A549 (cell line): Measurements from ENCODE around the gene KLF16. TPM values are rescaled to one million over a fixed set of nuclear protein-coding genes. Genes with fewer than 3 reads are reported as not detected.
A peak's percentile ranks its signal among the peaks of the same experiment; 100 is the strongest.

Experiments
- ATAC-seq, 2 experiments: fragments of 200-7000 bp in 1 of 2; fragments of >200 bp in 1 of 2; cut with Nextera tagmentation in 1 of 2; cut with Tn5 transposase in 1 of 2; 3 replicates each; pipeline versions ENCODE4 v1.8.0 to v1.9.1; 2018 to 2020; ENCODE audit warnings: mild to moderate bottlenecking in 1 of 2, moderate library complexity in 1 of 2
- CTCF ChIA-PET: fragments of 300-600 bp; sonication (Branson Sonifier 250); formaldehyde crosslinking; extraction: SDS; loops from one replicate; lab custom pipeline; 2021; ENCODE audit warnings: antibody characterized with exemption, inconsistent platforms; lab: Yijun Ruan, JAX
- POLR2A ChIA-PET: fragments of 350-600 bp; formaldehyde crosslinking; extraction: SDS; loops from one replicate; lab custom pipeline; 2021; ENCODE audit warnings: antibody characterized with exemption, inconsistent platforms; lab: Yijun Ruan, JAX
- DNase-seq, 2 experiments: peaks; one replicate each; pipeline versions ENCODE4 v3.0.0 to v3.0.0-alpha.2; 2011 to 2016; ENCODE audit warnings: low read depth in 1 of 2, low spot score in 1 of 2
- FAIRE-seq: peaks from 2 replicates; lab custom pipeline; 2011; peaks lifted over from hg19 to GRCh38; lab: Jason Lieb, UNC
- H3K27ac ChIP-seq, 2 experiments: fragments of >200 bp; sonication (Bioruptor Twin); formaldehyde crosslinking; 3 replicates each; pipeline ENCODE4 v1.5.1; 2016 to 2017
- H3K4me1 ChIP-seq: fragments of >200 bp; sonication (Bioruptor Twin); formaldehyde crosslinking; 3 replicates; pipeline ENCODE4 v1.6.1; 2016
- H3K4me2 ChIP-seq: fragments of >200 bp; sonication (Bioruptor Twin); formaldehyde crosslinking; 3 replicates; pipeline ENCODE4 v1.6.1; 2016
- H3K4me3 ChIP-seq: fragments of >200 bp; sonication (Bioruptor Twin); formaldehyde crosslinking; 3 replicates; pipeline ENCODE4 v1.5.1; 2016
- H3K9me3 ChIP-seq: fragments of >200 bp; sonication (Bioruptor Twin); formaldehyde crosslinking; 3 replicates; pipeline ENCODE4 v1.6.1; 2016
- BHLHE40 ChIP-seq: IDR thresholded peaks from 2 replicates; pipeline ENCODE4 v1.6.1; 2012; ENCODE audit warnings: low read depth, low read length, inconsistent platforms
- CEBPB ChIP-seq, 2 experiments: fragments of >200 bp in 1 of 2; sonication (Bioruptor Twin) in 1 of 2; formaldehyde crosslinking in 1 of 2; IDR thresholded peaks; 2 replicates each; pipeline ENCODE4 v1.6.1; 2012 to 2016
- EHF ChIP-seq: fragments of 250-450 bp; sonication (Bioruptor Pico); IDR thresholded peaks from 2 replicates; pipeline ENCODE4 v1.5.0; 2020; ENCODE audit warnings: mild to moderate bottlenecking
- EHMT2 ChIP-seq: fragments of 200-600 bp; sonication (generic); IDR thresholded peaks from 2 replicates; pipeline ENCODE4 v1.6.1; 2016; ENCODE audit warnings: antibody characterized with exemption, low read depth, mild to moderate bottlenecking, moderate library complexity
- EP300 ChIP-seq, 2 experiments: fragments of >200 bp; sonication (Bioruptor Twin); formaldehyde crosslinking; IDR thresholded peaks; 2 replicates in 1 of 2; 3 replicates in 1 of 2; pipeline ENCODE4 v1.6.1; 2016 to 2017
- HDAC2 ChIP-seq: fragments of 200-600 bp; sonication (generic); IDR thresholded peaks from 2 replicates; pipeline ENCODE4 v1.6.1; 2016
- HEYL ChIP-seq: fragments of 250-450 bp; sonication (Bioruptor Pico); IDR thresholded peaks from 2 replicates; pipeline ENCODE4 v1.8.0; 2021; ENCODE audit warnings: mild to moderate bottlenecking, moderate library complexity
- KDM1A ChIP-seq: fragments of 200-600 bp; sonication (generic); IDR thresholded peaks from 2 replicates; pipeline ENCODE4 v1.6.1; 2016; ENCODE audit warnings: low read depth, mild to moderate bottlenecking
- NR3C1 ChIP-seq: fragments of >200 bp; sonication (Bioruptor Twin); formaldehyde crosslinking; IDR thresholded peaks from 3 replicates; pipeline ENCODE4 v1.6.1; 2017
- RNF2 ChIP-seq: fragments of 200-600 bp; sonication (generic); IDR thresholded peaks from 2 replicates; pipeline ENCODE4 v1.6.1; 2016; ENCODE audit warnings: low read depth, mild to moderate bottlenecking, antibody characterized with exemption, moderate library complexity, borderline replicate concordance
- ZFP36 ChIP-seq: fragments of 450-650 bp; IDR thresholded peaks from 2 replicates; pipeline ENCODE4 v1.6.1; 2014; ENCODE audit warnings: borderline replicate concordance; ENCODE audit not compliant: partially characterized antibody
- ZSCAN20 ChIP-seq: fragments of 250-450 bp; sonication (Bioruptor Pico); IDR thresholded peaks from 2 replicates; pipeline ENCODE4 v1.8.0; 2022; ENCODE audit warnings: mild to moderate bottlenecking, moderate library complexity
- WGBS: methylation state at CpG from one replicate; pipeline ENCODE4 v1.1.6; 2017; ENCODE audit errors: missing lambda C conversion rate; 5-methylcytosine and 5-hydroxymethylcytosine counted together
- polyA plus RNA-seq, 4 experiments: library from polyadenylated mRNA; depleted of rRNA in 3 of 4; stranded (reverse); fragments of >200 nt; fragmentation: RNase III in 1 of 4; extraction: RNeasy Plus Mini Kit Qiagen cat#74134 plus additional on column Dnase treatment in 1 of 4; gene quantifications; 2 replicates in 3 of 4; 3 replicates in 1 of 4; pipeline ENCODE4 v1.2.3, GENCODE V29; 2011 to 2017
- TF ChIP-seq, protein P1 (sequence below): fragments of >200 bp; sonication (Bioruptor Twin); formaldehyde crosslinking; IDR thresholded peaks from 2 replicates; pipeline ENCODE4 v1.6.1; 2016
- TF ChIP-seq, protein P2 (sequence below): fragments of 150-350 bp; IDR thresholded peaks from 2 replicates; pipeline ENCODE4 v1.6.1; 2014; ENCODE audit warnings: low read depth, mild to moderate bottlenecking, low read length
- TF ChIP-seq, protein P3 (sequence below): IDR thresholded peaks from 2 replicates; pipeline ENCODE4 v1.6.1; 2012
- TF ChIP-seq, protein P4 (sequence below): fragments of >200 bp; sonication (Bioruptor Twin); formaldehyde crosslinking; IDR thresholded peaks from 3 replicates; pipeline ENCODE4 v1.5.1; 2016
- TF ChIP-seq, protein P5 (sequence below): fragments of >200 bp; sonication (Bioruptor Twin); formaldehyde crosslinking; IDR thresholded peaks from 3 replicates; pipeline ENCODE4 v1.6.1; 2016

The KLF16 gene
- polyA plus RNA-seq, 2 of the 4 experiments (the other 2 are of a cell fraction), result 5.8 to 25.7 TPM

DNA sequence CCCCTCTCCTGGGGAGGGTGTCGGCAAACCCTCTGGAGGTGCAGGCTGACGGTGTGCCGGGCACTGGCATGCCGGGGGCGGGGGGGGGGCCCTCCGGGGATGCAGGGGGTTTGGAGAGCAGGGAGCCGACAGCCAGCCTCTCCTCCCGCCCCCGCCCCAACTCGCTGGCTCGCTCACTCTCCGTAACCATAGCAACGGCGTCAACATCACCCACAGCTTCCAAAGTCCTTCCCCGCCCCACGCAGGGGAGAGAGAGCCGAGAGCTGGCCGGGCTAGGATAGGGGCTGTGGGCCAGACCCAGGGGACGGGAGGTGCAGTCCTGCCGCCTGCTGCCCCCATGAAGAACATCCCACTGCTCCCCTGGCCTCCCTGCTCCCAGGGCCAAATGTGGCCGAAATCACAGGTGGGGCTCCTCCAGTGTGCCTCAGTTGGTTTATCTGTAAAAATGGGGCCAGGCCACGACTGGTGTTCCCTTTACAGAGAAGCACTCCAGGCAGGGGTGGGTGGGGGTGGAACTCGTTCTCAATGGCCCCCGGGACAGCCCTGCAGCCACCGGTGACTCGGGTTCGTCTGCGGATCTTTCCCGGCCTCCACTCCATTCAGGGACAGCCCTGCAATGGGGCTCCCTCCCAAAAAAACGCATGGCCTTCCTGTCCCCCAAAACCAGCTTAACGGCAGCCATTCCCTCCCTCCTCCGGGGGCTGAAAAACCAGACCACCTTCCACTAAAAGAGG lies 3.2 kb downstream of the KLF16 start:
- DNase-seq, result peak in 1 of 2 experiments; percentile 79
- Histone ChIP-seq H3K4me2 (peak overlapping the region; percentile 99), H3K4me1 (peaks cover 61% of the 10 kb centered on the region), H3K27ac (peak overlapping the region; percentile 99 to 100), H3K4me3 (peak overlapping the region; percentile 68), H3K9me3 (no peaks in the 10 kb centered on the region)
- POLR2A ChIA-PET, result no interaction called here
- CTCF ChIA-PET, result no interaction called here
- 9% methylated on average over 11 of the region's 32 CpGs for WGBS
- TF ChIP-seq, protein P1, sequence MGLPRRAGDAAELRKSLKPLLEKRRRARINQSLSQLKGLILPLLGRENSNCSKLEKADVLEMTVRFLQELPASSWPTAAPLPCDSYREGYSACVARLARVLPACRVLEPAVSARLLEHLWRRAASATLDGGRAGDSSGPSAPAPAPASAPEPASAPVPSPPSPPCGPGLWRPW, result no peak
- TF ChIP-seq KDM1A (no peak), ZFP36 (no peak), RNF2 (no peak), EHF (no peak), NR3C1 (no peak), HDAC2 (no peak), EP300 (IDR thresholded peaks at IDR 0.05) (no peak), EHMT2 (no peak), CEBPB (IDR thresholded peaks at IDR 0.05) (no peak), BHLHE40 (no peak), HEYL (no peak)
- TF ChIP-seq, protein P2, sequence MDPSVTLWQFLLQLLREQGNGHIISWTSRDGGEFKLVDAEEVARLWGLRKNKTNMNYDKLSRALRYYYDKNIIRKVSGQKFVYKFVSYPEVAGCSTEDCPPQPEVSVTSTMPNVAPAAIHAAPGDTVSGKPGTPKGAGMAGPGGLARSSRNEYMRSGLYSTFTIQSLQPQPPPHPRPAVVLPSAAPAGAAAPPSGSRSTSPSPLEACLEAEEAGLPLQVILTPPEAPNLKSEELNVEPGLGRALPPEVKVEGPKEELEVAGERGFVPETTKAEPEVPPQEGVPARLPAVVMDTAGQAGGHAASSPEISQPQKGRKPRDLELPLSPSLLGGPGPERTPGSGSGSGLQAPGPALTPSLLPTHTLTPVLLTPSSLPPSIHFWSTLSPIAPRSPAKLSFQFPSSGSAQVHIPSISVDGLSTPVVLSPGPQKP, result no peak
- TF ChIP-seq, protein P3, sequence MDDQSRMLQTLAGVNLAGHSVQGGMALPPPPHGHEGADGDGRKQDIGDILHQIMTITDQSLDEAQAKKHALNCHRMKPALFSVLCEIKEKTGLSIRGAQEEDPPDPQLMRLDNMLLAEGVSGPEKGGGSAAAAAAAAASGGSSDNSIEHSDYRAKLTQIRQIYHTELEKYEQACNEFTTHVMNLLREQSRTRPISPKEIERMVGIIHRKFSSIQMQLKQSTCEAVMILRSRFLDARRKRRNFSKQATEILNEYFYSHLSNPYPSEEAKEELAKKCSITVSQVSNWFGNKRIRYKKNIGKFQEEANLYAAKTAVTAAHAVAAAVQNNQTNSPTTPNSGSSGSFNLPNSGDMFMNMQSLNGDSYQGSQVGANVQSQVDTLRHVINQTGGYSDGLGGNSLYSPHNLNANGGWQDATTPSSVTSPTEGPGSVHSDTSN, result no peak
- TF ChIP-seq, protein P4, sequence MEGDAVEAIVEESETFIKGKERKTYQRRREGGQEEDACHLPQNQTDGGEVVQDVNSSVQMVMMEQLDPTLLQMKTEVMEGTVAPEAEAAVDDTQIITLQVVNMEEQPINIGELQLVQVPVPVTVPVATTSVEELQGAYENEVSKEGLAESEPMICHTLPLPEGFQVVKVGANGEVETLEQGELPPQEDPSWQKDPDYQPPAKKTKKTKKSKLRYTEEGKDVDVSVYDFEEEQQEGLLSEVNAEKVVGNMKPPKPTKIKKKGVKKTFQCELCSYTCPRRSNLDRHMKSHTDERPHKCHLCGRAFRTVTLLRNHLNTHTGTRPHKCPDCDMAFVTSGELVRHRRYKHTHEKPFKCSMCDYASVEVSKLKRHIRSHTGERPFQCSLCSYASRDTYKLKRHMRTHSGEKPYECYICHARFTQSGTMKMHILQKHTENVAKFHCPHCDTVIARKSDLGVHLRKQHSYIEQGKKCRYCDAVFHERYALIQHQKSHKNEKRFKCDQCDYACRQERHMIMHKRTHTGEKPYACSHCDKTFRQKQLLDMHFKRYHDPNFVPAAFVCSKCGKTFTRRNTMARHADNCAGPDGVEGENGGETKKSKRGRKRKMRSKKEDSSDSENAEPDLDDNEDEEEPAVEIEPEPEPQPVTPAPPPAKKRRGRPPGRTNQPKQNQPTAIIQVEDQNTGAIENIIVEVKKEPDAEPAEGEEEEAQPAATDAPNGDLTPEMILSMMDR, result no peak
- TF ChIP-seq, all 56 proteins: peak for 0
- FAIRE-seq (no peak), ATAC-seq (peak in 1 of 2 experiments; percentile 2; a peak in 2 of 6 replicates)

DNA sequence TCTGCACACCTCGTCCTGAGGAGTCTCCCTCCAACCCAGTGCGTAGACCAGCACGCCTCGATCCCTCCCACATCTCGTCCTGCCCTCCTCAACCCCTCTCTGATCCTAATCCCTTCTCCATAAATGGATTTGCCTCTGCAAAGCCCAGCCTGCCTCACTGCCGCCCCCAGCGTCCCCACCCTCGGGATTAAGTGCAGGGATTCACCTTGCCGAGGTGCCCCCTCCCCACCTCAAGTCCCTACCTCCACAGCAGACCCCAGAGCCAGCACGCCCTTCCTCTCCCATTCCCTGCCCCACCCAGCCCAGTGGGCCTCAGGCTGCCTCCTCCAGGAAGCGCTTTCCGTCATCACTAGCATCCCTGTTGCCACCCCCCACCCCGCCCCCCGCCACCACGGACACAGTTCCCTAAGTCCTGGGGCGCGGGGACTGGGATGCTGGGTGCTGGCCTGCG lies 4.0 kb downstream of the KLF16 start:
- FAIRE-seq (no peak), ATAC-seq (peak in 1 of 2 experiments; percentile 20; a peak in 3 of 6 replicates)
- WGBS, result 21% methylated on average over 7 of the region's 18 CpGs
- TF ChIP-seq, protein P5, sequence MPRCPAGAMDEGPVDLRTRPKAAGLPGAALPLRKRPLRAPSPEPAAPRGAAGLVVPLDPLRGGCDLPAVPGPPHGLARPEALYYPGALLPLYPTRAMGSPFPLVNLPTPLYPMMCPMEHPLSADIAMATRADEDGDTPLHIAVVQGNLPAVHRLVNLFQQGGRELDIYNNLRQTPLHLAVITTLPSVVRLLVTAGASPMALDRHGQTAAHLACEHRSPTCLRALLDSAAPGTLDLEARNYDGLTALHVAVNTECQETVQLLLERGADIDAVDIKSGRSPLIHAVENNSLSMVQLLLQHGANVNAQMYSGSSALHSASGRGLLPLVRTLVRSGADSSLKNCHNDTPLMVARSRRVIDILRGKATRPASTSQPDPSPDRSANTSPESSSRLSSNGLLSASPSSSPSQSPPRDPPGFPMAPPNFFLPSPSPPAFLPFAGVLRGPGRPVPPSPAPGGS, result no peak
- TF ChIP-seq ZSCAN20 (CRISPR knock-in tag) (no peak), ZFP36 (peak; percentile 55)
- TF ChIP-seq, all 56 proteins: peak for 1
- POLR2A ChIA-PET, result no interaction called here
- CTCF ChIA-PET, result interaction anchor here (2.9 kb wide), 1 partner anchor 10 kb away, joined by 12 read pairs; no protein-coding TSS in a partner anchor
- Histone ChIP-seq H3K27ac (peak overlapping the region; percentile 99 to 100), H3K4me1 (peaks cover 67% of the 10 kb centered on the region), H3K4me3 (peak overlapping the region; percentile 68), H3K9me3 (no peaks in the 10 kb centered on the region), H3K4me2 (peak overlapping the region; percentile 99)
- DNase-seq, result peak in 1 of 2 experiments; percentile 51
